GM23338 (cell line): Measurements from ENCODE around the gene NOMO2. TPM values are rescaled to one million over a fixed set of nuclear protein-coding genes. Genes with fewer than 3 reads are reported as not detected.
A peak's percentile ranks its signal among the peaks of the same experiment; 100 is the strongest.
"Not testable (repeated sequence)": the region's sequence is repeated elsewhere in the genome, so short reads cannot be mapped to it uniquely, and the experiment has no call there.

Source experiments
- ATAC-seq: fragments of 200-7000 bp; cut with Tn5 transposase; 3 replicates; pipeline ENCODE4 v1.9.1; 2020
- DNase-seq: peaks from one replicate; pipeline ENCODE4 v3.0.0-alpha.2; 2015; ENCODE audit warnings: low spot score
- H2AFZ ChIP-seq: fragments of 200-600 bp; sonication (generic); 2 replicates; pipeline ENCODE4 v1.8.0; 2016; ENCODE audit warnings: antibody characterized with exemption, mild to moderate bottlenecking, moderate library complexity
- H3F3A ChIP-seq: fragments of 200-600 bp; sonication (generic); replicated peaks from 2 replicates; pipeline ENCODE4 v1.8.0; 2017; ENCODE audit warnings: antibody characterized with exemption, mixed run types, low read depth
- H3K27ac ChIP-seq: fragments of 200-600 bp; sonication (generic); 2 replicates; pipeline ENCODE4 v1.6.1; 2016; ENCODE audit warnings: low read depth
- H3K27me3 ChIP-seq: fragments of 200-600 bp; sonication (generic); 2 replicates; pipeline ENCODE4 v1.8.0; 2016; ENCODE audit warnings: mild to moderate bottlenecking, mixed run types, moderate library complexity; ENCODE audit not compliant: insufficient read depth
- H3K36me3 ChIP-seq: fragments of 200-600 bp; sonication (generic); 2 replicates; pipeline ENCODE4 v1.8.0; 2016; ENCODE audit warnings: mild to moderate bottlenecking; ENCODE audit not compliant: insufficient read depth
- H3K4me1 ChIP-seq: fragments of 200-600 bp; sonication (generic); 2 replicates; pipeline ENCODE4 v1.8.0; 2016; ENCODE audit warnings: mild to moderate bottlenecking, moderate library complexity; ENCODE audit not compliant: insufficient read depth
- H3K4me2 ChIP-seq: fragments of 200-600 bp; sonication (generic); 2 replicates; pipeline ENCODE4 v1.7.1; 2017; ENCODE audit warnings: mixed run types
- H3K4me3 ChIP-seq: fragments of 200-600 bp; sonication (generic); 2 replicates; pipeline ENCODE4 v1.6.1; 2016; ENCODE audit warnings: mixed run types
- H3K79me2 ChIP-seq: fragments of 200-600 bp; sonication (generic); replicated peaks from 2 replicates; pipeline ENCODE4 v1.8.0; 2017; ENCODE audit warnings: mild to moderate bottlenecking; ENCODE audit not compliant: insufficient read depth
- H3K9me2 ChIP-seq: fragments of 200-600 bp; sonication (generic); 2 replicates; pipeline ENCODE4 v1.8.0; 2017; ENCODE audit not compliant: insufficient read depth
- H4K20me1 ChIP-seq: fragments of 200-600 bp; sonication (generic); replicated peaks from 2 replicates; pipeline ENCODE4 v1.8.0; 2017; ENCODE audit warnings: mild to moderate bottlenecking; ENCODE audit not compliant: insufficient read depth
- H3K27ac Mint-ChIP-seq: 2 replicates; pipeline ENCODE4 v1.8.0; 2020; ENCODE audit warnings: inconsistent platforms, mild to moderate bottlenecking, moderate library complexity, mixed read lengths
- H3K27me3 Mint-ChIP-seq: 3 replicates; pipeline ENCODE4 v1.8.0; 2022; ENCODE audit warnings: low read depth, mild to moderate bottlenecking, moderate library complexity, mixed read lengths, inconsistent platforms; ENCODE audit not compliant: insufficient read depth, poor library complexity
- H3K36me3 Mint-ChIP-seq: 3 replicates; pipeline ENCODE4 v1.8.0; 2021; ENCODE audit warnings: low read depth, mild to moderate bottlenecking, inconsistent platforms, moderate library complexity, mixed read lengths
- H3K4me1 Mint-ChIP-seq: 3 replicates; pipeline ENCODE4 v1.8.0; 2020; ENCODE audit warnings: mild to moderate bottlenecking, inconsistent platforms, mixed read lengths
- H3K4me3 Mint-ChIP-seq: 3 replicates; pipeline ENCODE4 v1.8.0; 2021; ENCODE audit warnings: moderate library complexity, mild to moderate bottlenecking, inconsistent platforms, mixed read lengths
- H3K9me3 Mint-ChIP-seq: 3 replicates; pipeline ENCODE4 v1.8.0; 2020; ENCODE audit warnings: moderate library complexity, mild to moderate bottlenecking, inconsistent platforms, mixed read lengths
- POLR2AphosphoS5 ChIP-seq: IDR thresholded peaks from 2 replicates; pipeline ENCODE4 v1.6.1; 2016; ENCODE audit warnings: antibody characterized with exemption, low read depth
- long read RNA-seq: library from polyadenylated mRNA; unstranded; transcript quantifications from one replicate; pipeline ENCODE4 v2.0.0, GENCODE V29; 2020; ENCODE audit not compliant: unreplicated experiment
- polyA plus RNA-seq: library from polyadenylated mRNA; unstranded; fragments of >200 nt; fragmentation: Nextera tagmentation; extraction: Ambion mirVana; gene quantifications from 2 replicates; pipeline ENCODE4 v1.2.1, GENCODE V29; 2016
- total RNA-seq: library from RNA; depleted of rRNA; stranded (reverse); fragments of >200 nt; shearing (Covaris generic); gene quantifications from 2 replicates; pipeline ENCODE4 v1.2.3, GENCODE V29; 2014; rRNA removed

Gene NOMO2, protein sequence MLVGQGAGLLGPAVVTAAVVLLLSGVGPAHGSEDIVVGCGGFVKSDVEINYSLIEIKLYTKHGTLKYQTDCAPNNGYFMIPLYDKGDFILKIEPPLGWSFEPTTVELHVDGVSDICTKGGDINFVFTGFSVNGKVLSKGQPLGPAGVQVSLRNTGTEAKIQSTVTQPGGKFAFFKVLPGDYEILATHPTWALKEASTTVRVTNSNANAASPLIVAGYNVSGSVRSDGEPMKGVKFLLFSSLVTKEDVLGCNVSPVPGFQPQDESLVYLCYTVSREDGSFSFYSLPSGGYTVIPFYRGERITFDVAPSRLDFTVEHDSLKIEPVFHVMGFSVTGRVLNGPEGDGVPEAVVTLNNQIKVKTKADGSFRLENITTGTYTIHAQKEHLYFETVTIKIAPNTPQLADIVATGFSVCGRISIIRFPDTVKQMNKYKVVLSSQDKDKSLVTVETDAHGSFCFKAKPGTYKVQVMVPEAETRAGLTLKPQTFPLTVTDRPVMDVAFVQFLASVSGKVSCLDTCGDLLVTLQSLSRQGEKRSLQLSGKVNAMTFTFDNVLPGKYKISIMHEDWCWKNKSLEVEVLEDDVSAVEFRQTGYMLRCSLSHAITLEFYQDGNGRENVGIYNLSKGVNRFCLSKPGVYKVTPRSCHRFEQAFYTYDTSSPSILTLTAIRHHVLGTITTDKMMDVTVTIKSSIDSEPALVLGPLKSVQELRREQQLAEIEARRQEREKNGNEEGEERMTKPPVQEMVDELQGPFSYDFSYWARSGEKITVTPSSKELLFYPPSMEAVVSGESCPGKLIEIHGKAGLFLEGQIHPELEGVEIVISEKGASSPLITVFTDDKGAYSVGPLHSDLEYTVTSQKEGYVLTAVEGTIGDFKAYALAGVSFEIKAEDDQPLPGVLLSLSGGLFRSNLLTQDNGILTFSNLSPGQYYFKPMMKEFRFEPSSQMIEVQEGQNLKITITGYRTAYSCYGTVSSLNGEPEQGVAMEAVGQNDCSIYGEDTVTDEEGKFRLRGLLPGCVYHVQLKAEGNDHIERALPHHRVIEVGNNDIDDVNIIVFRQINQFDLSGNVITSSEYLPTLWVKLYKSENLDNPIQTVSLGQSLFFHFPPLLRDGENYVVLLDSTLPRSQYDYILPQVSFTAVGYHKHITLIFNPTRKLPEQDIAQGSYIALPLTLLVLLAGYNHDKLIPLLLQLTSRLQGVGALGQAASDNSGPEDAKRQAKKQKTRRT
- total RNA-seq: 77.9 and 95.6 TPM in 2 replicates
- 58.7 and 59.2 TPM in 2 replicates for polyA plus RNA-seq
- long read RNA-seq, full-length matches to known transcripts: 9 of 18 reads
- long read RNA-seq, partial matches to known transcripts: 7 of 18 reads
- long read RNA-seq, other reads (novel, unspliced or antisense): 2 of 18 reads

GRCh38 chr16:18561727-18562314, at the start of gene NOMO2:
Gene NOMO2 (minus strand): TSS chr16:18562097. CDS start chr16:18562040, 57 bp downstream.
- not testable (repeated sequence) for DNase-seq, H4K20me1 ChIP-seq, H3K4me1 Mint-ChIP-seq, H3K27ac ChIP-seq, H3K36me3 Mint-ChIP-seq, H3K4me1 ChIP-seq, H2AFZ ChIP-seq, H3K27me3 ChIP-seq, H3K27me3 Mint-ChIP-seq, H3F3A ChIP-seq, H3K27ac Mint-ChIP-seq, H3K36me3 ChIP-seq, H3K9me3 Mint-ChIP-seq, H3K9me2 ChIP-seq
- peak within 1 kb of the TSS; percentile 51 for H3K4me3 ChIP-seq
- H3K4me3 Mint-ChIP-seq: peak within 1 kb of the TSS; percentile 62; the same call in 2 of the 3 replicates
- H3K79me2 ChIP-seq: peaks cover 14% of the 10 kb centered on the region
- peak; percentile 96 for ATAC-seq
- TF ChIP-seq POLR2AphosphoS5: peak; percentile 41; the same call in 1 of the 2 replicates
- H3K4me2 ChIP-seq: peak within 1 kb of the TSS; percentile 74

- H3K79me2 ChIP-seq, DNase-seq, ATAC-seq, H3K4me3 Mint-ChIP-seq, H3F3A ChIP-seq, H3K36me3 Mint-ChIP-seq, H3K4me1 Mint-ChIP-seq, H3K4me1 ChIP-seq, H3K27me3 ChIP-seq, H3K27ac ChIP-seq, H2AFZ ChIP-seq, H3K36me3 ChIP-seq, H3K27me3 Mint-ChIP-seq, H3K4me2 ChIP-seq, H3K9me2 ChIP-seq, H3K4me3 ChIP-seq, H4K20me1 ChIP-seq, H3K27ac Mint-ChIP-seq: not testable (repeated sequence)
- H3K9me3 Mint-ChIP-seq: peaks cover 25% of the 10 kb centered on the region
Measured at GRCh38 chr16:18610147-18610803, 48.4 kb upstream of the NOMO2 start.

- not testable (repeated sequence) for DNase-seq, H3K4me1 Mint-ChIP-seq, H3K4me3 ChIP-seq, H3K27me3 Mint-ChIP-seq, H3F3A ChIP-seq, H3K9me2 ChIP-seq, H3K79me2 ChIP-seq, ATAC-seq, H3K4me1 ChIP-seq, H3K4me3 Mint-ChIP-seq, H3K27ac Mint-ChIP-seq, H3K36me3 ChIP-seq, H3K36me3 Mint-ChIP-seq, H2AFZ ChIP-seq, H3K4me2 ChIP-seq, H4K20me1 ChIP-seq, H3K27ac ChIP-seq, H3K27me3 ChIP-seq
- peaks cover 26% of the 10 kb centered on the region for H3K9me3 Mint-ChIP-seq
Measured at GRCh38 chr16:18608271-18608670, 46.4 kb upstream of the NOMO2 start.

DNA sequence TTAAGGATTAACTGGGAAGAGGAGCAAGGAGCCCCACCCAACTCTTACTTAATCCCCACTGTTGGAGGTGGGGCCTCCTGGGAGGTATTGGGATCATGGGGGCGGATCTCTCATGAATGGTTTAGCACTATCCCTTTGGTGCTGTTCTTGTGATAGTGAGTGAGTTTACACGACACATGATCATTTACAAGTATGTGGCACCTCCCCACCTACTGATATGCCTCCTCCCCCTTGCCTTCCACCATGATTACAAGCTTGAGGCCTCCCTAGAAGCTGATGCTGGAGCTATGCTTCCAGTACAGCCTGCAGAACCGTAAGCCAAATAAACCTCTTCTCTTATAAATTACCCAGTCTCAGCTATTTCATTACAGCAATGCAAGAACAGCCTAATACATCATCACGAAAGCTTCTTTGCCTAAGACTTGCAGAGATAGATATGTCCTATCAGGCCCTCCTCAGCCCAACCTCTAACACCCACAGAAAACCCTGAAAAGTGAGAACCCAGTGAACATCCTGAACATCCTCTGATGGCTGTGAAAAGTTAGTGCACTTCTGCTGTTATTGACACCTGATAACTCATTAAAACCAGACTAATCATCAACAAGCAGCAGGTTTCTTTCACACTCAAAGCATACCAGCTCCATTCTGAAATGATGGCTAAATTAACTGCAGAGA, 41.8 kb upstream of the NOMO2 start:
- not testable (repeated sequence) for ATAC-seq, H3K4me3 Mint-ChIP-seq, H3K27me3 ChIP-seq, H3K4me1 Mint-ChIP-seq, H2AFZ ChIP-seq, H3K36me3 Mint-ChIP-seq, H3F3A ChIP-seq, H3K4me2 ChIP-seq, H3K27ac Mint-ChIP-seq, H3K36me3 ChIP-seq, H3K79me2 ChIP-seq, H3K27ac ChIP-seq, DNase-seq, H3K9me2 ChIP-seq, H4K20me1 ChIP-seq, H3K27me3 Mint-ChIP-seq, H3K4me1 ChIP-seq, H3K4me3 ChIP-seq
- H3K9me3 Mint-ChIP-seq: peaks cover 20% of the 10 kb centered on the region

- H3K36me3 ChIP-seq, H3K36me3 Mint-ChIP-seq, H4K20me1 ChIP-seq, H3K27me3 ChIP-seq, H3K4me1 Mint-ChIP-seq, H3F3A ChIP-seq, ATAC-seq, H3K79me2 ChIP-seq, H3K9me2 ChIP-seq, H3K9me3 Mint-ChIP-seq, H3K4me3 Mint-ChIP-seq, H3K27ac Mint-ChIP-seq, H3K4me1 ChIP-seq, H3K4me3 ChIP-seq, H3K27me3 Mint-ChIP-seq, H2AFZ ChIP-seq, H3K4me2 ChIP-seq, DNase-seq, H3K27ac ChIP-seq: not testable (repeated sequence)
Measured at GRCh38 chr16:18598582-18598981, 36.7 kb upstream of the NOMO2 start.
